ENCODE data around the gene SELP. TPM values are rescaled to one million over a fixed set of nuclear protein-coding genes. Genes with fewer than 3 reads are reported as not detected.

Gene SELP
- total RNA-seq, 4 donors from 2014 or later: 0.85 to 2.5 (median 1.2) TPM

DNA sequence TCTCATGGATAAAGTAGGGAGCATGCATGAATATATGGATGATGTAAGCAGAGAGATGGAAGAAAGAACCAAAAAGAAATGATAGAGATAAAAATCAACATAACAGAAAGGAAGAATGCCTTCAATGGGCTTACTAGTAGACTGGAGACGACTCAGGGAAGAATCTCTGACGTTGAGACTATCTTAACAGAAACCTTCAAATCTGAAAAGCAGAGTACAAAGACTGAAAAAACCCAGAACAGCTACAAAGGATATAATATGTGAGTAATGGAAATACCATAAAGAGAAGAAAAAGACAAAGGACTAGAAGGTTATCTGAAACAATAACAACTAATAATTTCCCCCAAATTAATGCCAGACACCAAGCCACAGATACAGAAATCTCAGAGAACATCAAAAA lies 18.3 kb upstream of the SELP start:
- H3K36me3 ChIP-seq: no peaks in the 10 kb centered on the region
- H3K4me3 ChIP-seq: no peak overlapping the region
- no peak overlapping the region for H3K27ac ChIP-seq
- in situ Hi-C loops (cut with MboI; ENCODE audit: low sequenced_read_pairs in 4 of 4): no loop called here
- ATAC-seq (no peak), DNase-seq (no peak)
- intact Hi-C loops (cut with DNase I; ENCODE audit: low total_unique reads): no loop called here
- no peaks in the 10 kb centered on the region for H3K9me3 ChIP-seq
- H3K4me1 ChIP-seq: no peaks in the 10 kb centered on the region
- no peaks in the 10 kb centered on the region for H3K27me3 ChIP-seq
- TF ChIP-seq POLR2A (IDR thresholded peaks at IDR 0.05): no peak
- TF ChIP-seq, protein P1, sequence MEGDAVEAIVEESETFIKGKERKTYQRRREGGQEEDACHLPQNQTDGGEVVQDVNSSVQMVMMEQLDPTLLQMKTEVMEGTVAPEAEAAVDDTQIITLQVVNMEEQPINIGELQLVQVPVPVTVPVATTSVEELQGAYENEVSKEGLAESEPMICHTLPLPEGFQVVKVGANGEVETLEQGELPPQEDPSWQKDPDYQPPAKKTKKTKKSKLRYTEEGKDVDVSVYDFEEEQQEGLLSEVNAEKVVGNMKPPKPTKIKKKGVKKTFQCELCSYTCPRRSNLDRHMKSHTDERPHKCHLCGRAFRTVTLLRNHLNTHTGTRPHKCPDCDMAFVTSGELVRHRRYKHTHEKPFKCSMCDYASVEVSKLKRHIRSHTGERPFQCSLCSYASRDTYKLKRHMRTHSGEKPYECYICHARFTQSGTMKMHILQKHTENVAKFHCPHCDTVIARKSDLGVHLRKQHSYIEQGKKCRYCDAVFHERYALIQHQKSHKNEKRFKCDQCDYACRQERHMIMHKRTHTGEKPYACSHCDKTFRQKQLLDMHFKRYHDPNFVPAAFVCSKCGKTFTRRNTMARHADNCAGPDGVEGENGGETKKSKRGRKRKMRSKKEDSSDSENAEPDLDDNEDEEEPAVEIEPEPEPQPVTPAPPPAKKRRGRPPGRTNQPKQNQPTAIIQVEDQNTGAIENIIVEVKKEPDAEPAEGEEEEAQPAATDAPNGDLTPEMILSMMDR (IDR thresholded peaks at IDR 0.05 in 4 of 5, conservative IDR thresholded peaks at IDR 0.05 in 1 of 5): no peak

DNA sequence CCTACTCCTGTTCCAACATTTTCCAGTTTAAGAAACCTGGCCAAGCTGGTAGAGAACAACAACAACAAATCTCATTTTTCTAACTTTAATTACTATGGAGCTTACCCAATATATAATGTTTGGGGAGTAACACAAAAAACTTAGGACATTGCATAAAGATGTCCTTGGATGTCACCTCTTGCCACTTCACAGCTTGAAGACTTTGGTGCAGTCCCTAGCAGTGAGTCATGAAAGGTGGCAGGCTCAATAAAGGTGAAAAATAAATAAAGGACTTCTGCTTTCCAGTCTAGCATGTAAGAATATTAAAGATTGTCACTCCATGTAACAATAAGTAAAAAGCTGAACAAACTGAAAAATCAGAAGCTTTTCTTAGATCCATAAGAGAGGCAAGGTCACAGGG lies 17.6 kb upstream of the SELP start:
- TF ChIP-seq, protein P1 (IDR thresholded peaks at IDR 0.05 in 4 of 5, conservative IDR thresholded peaks at IDR 0.05 in 1 of 5): no peak
- TF ChIP-seq POLR2A (IDR thresholded peaks at IDR 0.05): no peak
- intact Hi-C loops (cut with DNase I; ENCODE audit: low total_unique reads): no loop called here
- ATAC-seq (no peak), DNase-seq (no peak)
- H3K36me3 ChIP-seq: no peaks in the 10 kb centered on the region
- in situ Hi-C loops (cut with MboI; ENCODE audit: low sequenced_read_pairs in 4 of 4): no loop called here
- H3K4me3 ChIP-seq: no peak overlapping the region
- H3K9me3 ChIP-seq: no peaks in the 10 kb centered on the region
- no peak overlapping the region for H3K27ac ChIP-seq
- H3K4me1 ChIP-seq: no peaks in the 10 kb centered on the region
- no peaks in the 10 kb centered on the region for H3K27me3 ChIP-seq

- Histone ChIP-seq H3K27me3 (no peaks in the 10 kb centered on the region), H3K4me1 (no peaks in the 10 kb centered on the region), H3K36me3 (no peaks in the 10 kb centered on the region), H3K27ac (no peak overlapping the region), H3K4me3 (no peak overlapping the region), H3K9me3 (no peaks in the 10 kb centered on the region)
- intact Hi-C loops (cut with DNase I; ENCODE audit: low total_unique reads) (no loop called here), in situ Hi-C loops (cut with MboI; ENCODE audit: low sequenced_read_pairs in 4 of 4) (no loop called here)
- no peak for DNase-seq
- no peak for ATAC-seq
- TF ChIP-seq, protein P1 (IDR thresholded peaks at IDR 0.05 in 4 of 5, conservative IDR thresholded peaks at IDR 0.05 in 1 of 5): no peak
- no peak for TF ChIP-seq POLR2A (IDR thresholded peaks at IDR 0.05)
Measured at GRCh38 chr1:169644297-169644696, 14.4 kb upstream of the SELP start.

DNA sequence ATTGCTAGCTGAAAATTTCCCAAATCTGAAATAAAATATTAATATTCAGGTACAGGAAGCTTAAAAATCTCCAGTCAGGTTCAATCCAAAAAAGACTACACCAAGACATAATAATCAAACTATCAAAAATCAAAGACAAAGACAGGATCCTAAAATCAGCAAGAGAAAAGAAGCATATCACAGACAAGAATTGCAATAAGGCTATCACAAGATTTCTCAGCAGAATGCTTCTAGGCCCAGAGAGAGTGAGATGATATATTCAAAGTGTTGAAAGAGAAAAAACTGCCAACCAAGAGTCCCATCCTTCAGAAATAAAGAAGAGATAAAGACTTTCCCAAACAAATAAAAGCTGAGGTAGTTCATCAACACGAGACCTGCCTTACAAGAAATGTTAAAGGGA lies 5.0 kb upstream of the SELP start:
- Histone ChIP-seq H3K36me3 (no peaks in the 10 kb centered on the region), H3K27me3 (no peaks in the 10 kb centered on the region), H3K9me3 (peaks cover 0 to 6% (median 0%) of the 10 kb centered on the region in 3 donors), H3K27ac (no peak overlapping the region), H3K4me1 (no peaks in the 10 kb centered on the region), H3K4me3 (no peak overlapping the region)
- ATAC-seq (no peak), DNase-seq (no peak)
- in situ Hi-C loops (cut with MboI; ENCODE audit: low sequenced_read_pairs in 4 of 4): no loop called here
- no peak for TF ChIP-seq POLR2A (IDR thresholded peaks at IDR 0.05)
- TF ChIP-seq, protein P1 (IDR thresholded peaks at IDR 0.05 in 4 of 5, conservative IDR thresholded peaks at IDR 0.05 in 1 of 5): no peak
- intact Hi-C loops (cut with DNase I; ENCODE audit: low total_unique reads): no loop called here

- no peaks in the 10 kb centered on the region for H3K4me1 ChIP-seq
- no peaks in the 10 kb centered on the region for H3K36me3 ChIP-seq
- DNase-seq (no peak), ATAC-seq (no peak)
- intact Hi-C loops (cut with DNase I; ENCODE audit: low total_unique reads) (no loop called here), in situ Hi-C loops (cut with MboI; ENCODE audit: low sequenced_read_pairs in 4 of 4) (no loop called here)
- H3K27me3 ChIP-seq: no peaks in the 10 kb centered on the region
- peaks cover 0 to 6% (median 0%) of the 10 kb centered on the region in 3 donors for H3K9me3 ChIP-seq
- no peak for TF ChIP-seq POLR2A (IDR thresholded peaks at IDR 0.05)
- TF ChIP-seq, protein P1 (IDR thresholded peaks at IDR 0.05 in 4 of 5, conservative IDR thresholded peaks at IDR 0.05 in 1 of 5): no peak
- no peak overlapping the region for H3K4me3 ChIP-seq
- H3K27ac ChIP-seq: no peak overlapping the region
Measured at GRCh38 chr1:169634145-169634544, 4.2 kb upstream of the SELP start.
